ENCODE results near the gene ZNF280B. TPM values are rescaled to one million over a fixed set of nuclear protein-coding genes. Genes with fewer than 3 reads are reported as not detected.

ZNF280B gene
- total and polyA plus RNA-seq, 7 experiments from 2014 or later, result 2.1 to 3.6 (median 2.3) TPM

- Histone ChIP-seq H3K36me3 (ENCODE audit: control insufficient read depth in 2 of 3, insufficient read depth in 3 of 3, low read length in 3 of 3) (no peaks in the 10 kb centered on the region), H3K4me3 (ENCODE audit: low read length) (no peak overlapping the region), H3K9me3 (ENCODE audit: control insufficient read depth in 2 of 3, low read length in 3 of 3) (peaks cover 0 to 26% (median 11%) of the 10 kb centered on the region in 3 experiments), H3K27ac (ENCODE audit: low read depth, low read length) (no peak overlapping the region), H3K27me3 (ENCODE audit: control insufficient read depth in 2 of 2, insufficient read depth in 2 of 2, low read length in 2 of 2) (peaks cover 0 to 11% of the 10 kb centered on the region in 2 donors), H3K4me1 (ENCODE audit: control insufficient read depth in 2 of 2, insufficient read depth in 2 of 2, low read length in 2 of 2) (no peaks in the 10 kb centered on the region)
- no peaks in the 10 kb centered on the region for H3K4me1 Mint-ChIP-seq
- H3K36me3 Mint-ChIP-seq, result peaks cover 0 to 9% (median 3%) of the 10 kb centered on the region in 5 donors
- no peak for DNase-seq
- H3K27me3 Mint-ChIP-seq, result peaks cover 27 to 50% (median 48%) of the 10 kb centered on the region in 5 donors
- no peak overlapping the region for H3K4me3 Mint-ChIP-seq
- H3K27ac Mint-ChIP-seq, result no peak overlapping the region
- ChIA-PET CTCF (interaction anchor here (0.6 to 1.7 kb wide), 4 partner anchors 26 to 960 kb away, joined by 3 to 7 read pairs (median 3); no protein-coding TSS in a partner anchor), POLR2A (no interaction called here)
- no peak for ATAC-seq
- H3K9me3 Mint-ChIP-seq, result peaks cover under 1 to 43% (median 20%) of the 10 kb centered on the region in 11 donors
- intact Hi-C loops (cut with micrococcal nuclease), result loop anchor here (5.0 to 10.0 kb wide), 2 partner anchors 124 to 252 kb away; no protein-coding TSS in a partner anchor
Observed at GRCh38 chr22:22462813-22463567, 45.6 kb downstream of the ZNF280B start.

DNA sequence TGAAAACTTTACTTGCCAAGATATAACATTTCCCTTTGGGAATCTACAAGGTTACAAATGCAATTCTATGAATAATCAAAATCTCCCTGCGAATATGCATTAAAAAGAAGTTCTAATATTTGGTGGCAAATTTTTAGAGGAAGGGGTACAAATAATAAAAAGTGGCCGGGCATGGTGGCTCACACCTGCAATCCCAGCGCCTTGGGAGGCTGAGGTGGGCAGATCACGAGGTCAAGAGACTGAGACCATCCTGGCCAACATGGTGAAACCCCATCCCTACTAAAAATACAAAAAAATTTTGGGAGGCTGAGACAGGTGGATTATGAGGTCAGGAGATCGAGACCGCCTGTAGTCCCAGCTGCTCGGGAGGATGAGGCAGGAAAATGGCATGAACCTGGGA, 47.0 kb downstream of the ZNF280B start:
- intact Hi-C loops (cut with micrococcal nuclease), result loop anchor here (5.0 to 10.0 kb wide), 2 partner anchors 126 to 253 kb away; no protein-coding TSS in a partner anchor
- no peak overlapping the region for H3K27ac Mint-ChIP-seq
- peaks cover 0 to 46% (median 20%) of the 10 kb centered on the region in 11 donors for H3K9me3 Mint-ChIP-seq
- ChIA-PET POLR2A (no interaction called here), CTCF (no interaction called here)
- Histone ChIP-seq H3K9me3 (ENCODE audit: control insufficient read depth in 2 of 3, low read length in 3 of 3) (peaks cover 0 to 31% (median 11%) of the 10 kb centered on the region in 3 experiments), H3K27ac (ENCODE audit: low read depth, low read length) (no peak overlapping the region), H3K4me1 (ENCODE audit: control insufficient read depth in 2 of 2, insufficient read depth in 2 of 2, low read length in 2 of 2) (no peaks in the 10 kb centered on the region), H3K4me3 (ENCODE audit: low read length) (no peak overlapping the region), H3K36me3 (ENCODE audit: control insufficient read depth in 2 of 3, insufficient read depth in 3 of 3, low read length in 3 of 3) (no peaks in the 10 kb centered on the region), H3K27me3 (ENCODE audit: control insufficient read depth in 2 of 2, insufficient read depth in 2 of 2, low read length in 2 of 2) (peaks cover 0 to 11% of the 10 kb centered on the region in 2 donors)
- ATAC-seq, result no peak
- H3K27me3 Mint-ChIP-seq, result peaks cover 25 to 50% (median 46%) of the 10 kb centered on the region in 5 donors
- peaks cover 0 to 13% (median 3%) of the 10 kb centered on the region in 5 donors for H3K36me3 Mint-ChIP-seq
- no peaks in the 10 kb centered on the region for H3K4me1 Mint-ChIP-seq
- H3K4me3 Mint-ChIP-seq, result no peak overlapping the region
- DNase-seq, result no peak

- H3K27ac ChIP-seq (ENCODE audit: low read depth, low read length), result no peak overlapping the region
- H3K9me3 Mint-ChIP-seq, result peaks cover 0 to 50% (median 21%) of the 10 kb centered on the region in 11 donors
- H3K27me3 ChIP-seq (ENCODE audit: control insufficient read depth in 2 of 2, insufficient read depth in 2 of 2, low read length in 2 of 2), result peaks cover 0 to 11% of the 10 kb centered on the region in 2 donors
- no peaks in the 10 kb centered on the region for H3K4me1 ChIP-seq (ENCODE audit: control insufficient read depth in 2 of 2, insufficient read depth in 2 of 2, low read length in 2 of 2)
- DNase-seq (no peak), ATAC-seq (no peak)
- peaks cover 0 to 13% (median 3%) of the 10 kb centered on the region in 5 donors for H3K36me3 Mint-ChIP-seq
- H3K4me3 Mint-ChIP-seq, result no peak overlapping the region
- peaks cover 22 to 46% (median 42%) of the 10 kb centered on the region in 5 donors for H3K27me3 Mint-ChIP-seq
- H3K27ac Mint-ChIP-seq, result no peak overlapping the region
- intact Hi-C loops (cut with micrococcal nuclease), result loop anchor here (5.0 to 10.0 kb wide), 2 partner anchors 126 to 254 kb away; no protein-coding TSS in a partner anchor
- no peaks in the 10 kb centered on the region for H3K36me3 ChIP-seq (ENCODE audit: control insufficient read depth in 2 of 3, insufficient read depth in 3 of 3, low read length in 3 of 3)
- H3K9me3 ChIP-seq (ENCODE audit: control insufficient read depth in 2 of 3, low read length in 3 of 3), result peaks cover 0 to 31% (median 11%) of the 10 kb centered on the region in 3 experiments
- ChIA-PET CTCF (no interaction called here), POLR2A (no interaction called here)
- H3K4me3 ChIP-seq (ENCODE audit: low read length), result no peak overlapping the region
- H3K4me1 Mint-ChIP-seq, result no peaks in the 10 kb centered on the region
Observed at GRCh38 chr22:22461111-22461510, 47.4 kb downstream of the ZNF280B start.

GRCh38 chr22:22460635-22461034, 47.9 kb downstream of the ZNF280B start:
- ATAC-seq (no peak), DNase-seq (no peak)
- Histone ChIP-seq H3K36me3 (ENCODE audit: control insufficient read depth in 2 of 3, insufficient read depth in 3 of 3, low read length in 3 of 3) (no peaks in the 10 kb centered on the region), H3K27ac (ENCODE audit: low read depth, low read length) (no peak overlapping the region), H3K9me3 (ENCODE audit: control insufficient read depth in 2 of 3, low read length in 3 of 3) (peaks cover 0 to 31% (median 11%) of the 10 kb centered on the region in 3 experiments), H3K4me3 (ENCODE audit: low read length) (no peak overlapping the region), H3K4me1 (ENCODE audit: control insufficient read depth in 2 of 2, insufficient read depth in 2 of 2, low read length in 2 of 2) (no peaks in the 10 kb centered on the region), H3K27me3 (ENCODE audit: control insufficient read depth in 2 of 2, insufficient read depth in 2 of 2, low read length in 2 of 2) (peaks cover 0 to 11% of the 10 kb centered on the region in 2 donors)
- peaks cover 0 to 53% (median 21%) of the 10 kb centered on the region in 11 donors for H3K9me3 Mint-ChIP-seq
- H3K36me3 Mint-ChIP-seq, result peaks cover 0 to 13% (median 3%) of the 10 kb centered on the region in 5 donors
- H3K27ac Mint-ChIP-seq, result no peak overlapping the region
- ChIA-PET POLR2A (no interaction called here), CTCF (no interaction called here)
- H3K4me3 Mint-ChIP-seq, result no peak overlapping the region
- H3K4me1 Mint-ChIP-seq, result no peaks in the 10 kb centered on the region
- intact Hi-C loops (cut with micrococcal nuclease), result loop anchor here (5.0 to 10.0 kb wide), 2 partner anchors 127 to 254 kb away; no protein-coding TSS in a partner anchor
- H3K27me3 Mint-ChIP-seq, result peaks cover 22 to 45% (median 43%) of the 10 kb centered on the region in 5 donors

GRCh38 chr22:22460060-22460459, 48.5 kb downstream of the ZNF280B start:
- intact Hi-C loops (cut with micrococcal nuclease), result loop anchor here (5.0 to 10.0 kb wide), 2 partner anchors 127 to 255 kb away; no protein-coding TSS in a partner anchor
- peaks cover 0 to 59% (median 21%) of the 10 kb centered on the region in 11 donors for H3K9me3 Mint-ChIP-seq
- ChIA-PET POLR2A (no interaction called here), CTCF (no interaction called here)
- Histone ChIP-seq H3K4me3 (ENCODE audit: low read length) (no peak overlapping the region), H3K27me3 (ENCODE audit: control insufficient read depth in 2 of 2, insufficient read depth in 2 of 2, low read length in 2 of 2) (peaks cover 0 to 11% of the 10 kb centered on the region in 2 donors), H3K36me3 (ENCODE audit: control insufficient read depth in 2 of 3, insufficient read depth in 3 of 3, low read length in 3 of 3) (no peaks in the 10 kb centered on the region), H3K27ac (ENCODE audit: low read depth, low read length) (no peak overlapping the region), H3K9me3 (ENCODE audit: control insufficient read depth in 2 of 3, low read length in 3 of 3) (peaks cover 0 to 31% (median 11%) of the 10 kb centered on the region in 3 experiments), H3K4me1 (ENCODE audit: control insufficient read depth in 2 of 2, insufficient read depth in 2 of 2, low read length in 2 of 2) (no peaks in the 10 kb centered on the region)
- H3K27ac Mint-ChIP-seq, result no peak overlapping the region
- ATAC-seq, result no peak
- DNase-seq, result no peak
- H3K4me1 Mint-ChIP-seq, result no peaks in the 10 kb centered on the region
- peaks cover 27 to 50% (median 48%) of the 10 kb centered on the region in 5 donors for H3K27me3 Mint-ChIP-seq
- peaks cover 0 to 13% (median 3%) of the 10 kb centered on the region in 5 donors for H3K36me3 Mint-ChIP-seq
- no peak overlapping the region for H3K4me3 Mint-ChIP-seq

DNA sequence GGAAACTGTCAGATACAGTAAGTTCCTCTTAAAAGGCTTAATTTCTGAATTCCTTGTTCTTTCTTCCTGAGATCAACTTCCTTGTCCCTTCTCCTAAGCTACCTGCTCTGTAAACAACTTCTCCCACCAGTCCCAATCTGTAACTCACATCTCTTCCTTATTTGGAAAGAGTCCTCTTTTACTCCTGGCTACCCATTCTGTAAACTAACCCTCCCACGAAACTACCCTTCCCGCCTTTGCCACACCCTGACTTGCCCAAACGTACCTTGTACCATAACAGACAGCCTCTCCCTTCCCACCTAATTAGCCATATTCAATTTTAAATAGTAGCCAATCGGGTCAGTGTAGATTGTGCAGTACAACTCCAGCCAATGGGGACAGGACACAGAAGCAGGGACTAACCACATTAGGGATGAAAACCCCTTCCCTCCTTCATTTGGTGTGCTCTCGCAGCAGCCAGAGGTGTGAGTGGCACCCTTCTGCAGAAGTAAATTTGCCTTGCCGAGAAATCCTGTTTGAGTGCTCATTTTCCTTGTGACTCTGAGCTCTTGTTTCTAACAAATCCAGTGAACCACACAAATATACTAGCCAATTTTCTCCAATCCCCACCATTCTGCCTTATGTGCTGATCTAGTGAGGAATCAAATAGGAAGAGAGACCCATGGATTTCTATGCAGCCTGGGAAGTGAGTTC, 49.5 kb downstream of the ZNF280B start:
- H3K4me1 Mint-ChIP-seq, result no peaks in the 10 kb centered on the region
- ATAC-seq, result no peak
- H3K27ac Mint-ChIP-seq, result no peak overlapping the region
- Histone ChIP-seq H3K4me1 (ENCODE audit: control insufficient read depth in 2 of 2, insufficient read depth in 2 of 2, low read length in 2 of 2) (no peaks in the 10 kb centered on the region), H3K4me3 (ENCODE audit: low read length) (no peak overlapping the region), H3K27me3 (ENCODE audit: control insufficient read depth in 2 of 2, insufficient read depth in 2 of 2, low read length in 2 of 2) (peaks cover 0 to 8% of the 10 kb centered on the region in 2 donors), H3K36me3 (ENCODE audit: control insufficient read depth in 2 of 3, insufficient read depth in 3 of 3, low read length in 3 of 3) (no peaks in the 10 kb centered on the region), H3K9me3 (ENCODE audit: control insufficient read depth in 2 of 3, low read length in 3 of 3) (peaks cover 0 to 35% (median 11%) of the 10 kb centered on the region in 3 experiments), H3K27ac (ENCODE audit: low read depth, low read length) (no peak overlapping the region)
- H3K36me3 Mint-ChIP-seq, result peaks cover 0 to 13% (median 3%) of the 10 kb centered on the region in 5 donors
- CTCF ChIA-PET, result interaction anchor here (0.7 to 0.8 kb wide), 2 partner anchors 128 to 497 kb away, joined by 3 to 4 read pairs; no protein-coding TSS in a partner anchor
- H3K27me3 Mint-ChIP-seq, result peaks cover 28 to 51% (median 49%) of the 10 kb centered on the region in 5 donors
- DNase-seq, result no peak
- H3K4me3 Mint-ChIP-seq, result no peak overlapping the region
- intact Hi-C loops (cut with micrococcal nuclease), result no loop called here
- H3K9me3 Mint-ChIP-seq, result peaks cover 0 to 67% (median 23%) of the 10 kb centered on the region in 11 donors
- POLR2A ChIA-PET, result no interaction called here
